ENCODE results near the gene LY9. TPM values are rescaled to one million over a fixed set of nuclear protein-coding genes. Genes with fewer than 3 reads are reported as not detected.

LY9 gene
- total RNA-seq, 3 donors from 2014 or later: 1.3 to 2.5 (median 2.3) TPM

GRCh38 chr1:160755911-160756848 lies 39.8 kb upstream of the LY9 start:
- TF ChIP-seq CTCF (IDR thresholded peaks at IDR 0.05): no peak
- ATAC-seq (peak; percentile 65), DNase-seq (no peak)
- H3K36me3 ChIP-seq (ENCODE audit: low read depth): no peaks in the 10 kb centered on the region
- no peaks in the 10 kb centered on the region for H3K9me3 ChIP-seq
- no peaks in the 10 kb centered on the region for H3K4me1 ChIP-seq (ENCODE audit: low read depth)
- no peak overlapping the region for H3K4me3 ChIP-seq
- intact Hi-C loops (cut with DNase I, micrococcal nuclease): no loop called here

- no peaks in the 10 kb centered on the region for H3K4me1 ChIP-seq (ENCODE audit: low read depth)
- H3K9me3 ChIP-seq: no peaks in the 10 kb centered on the region
- TF ChIP-seq CTCF (IDR thresholded peaks at IDR 0.05): no peak
- no peak for DNase-seq
- H3K4me3 ChIP-seq: no peak overlapping the region
- intact Hi-C loops (cut with DNase I, micrococcal nuclease): no loop called here
- no peaks in the 10 kb centered on the region for H3K36me3 ChIP-seq (ENCODE audit: low read depth)
- no peak for ATAC-seq
Observed at GRCh38 chr1:160756849-160757201, 39.1 kb upstream of the LY9 start.

GRCh38 chr1:160758521-160758920 lies 37.5 kb upstream of the LY9 start:
- Histone ChIP-seq H3K9me3 (no peaks in the 10 kb centered on the region), H3K4me3 (no peak overlapping the region), H3K36me3 (ENCODE audit: low read depth) (no peaks in the 10 kb centered on the region), H3K4me1 (ENCODE audit: low read depth) (no peaks in the 10 kb centered on the region)
- DNase-seq (no peak), ATAC-seq (no peak)
- no peak for TF ChIP-seq CTCF (IDR thresholded peaks at IDR 0.05)
- intact Hi-C loops (cut with DNase I, micrococcal nuclease): no loop called here

- no peak for ATAC-seq
- DNase-seq: no peak
- no peaks in the 10 kb centered on the region for H3K9me3 ChIP-seq
- intact Hi-C loops (cut with DNase I, micrococcal nuclease): no loop called here
- H3K4me1 ChIP-seq (ENCODE audit: low read depth): no peaks in the 10 kb centered on the region
- no peak overlapping the region for H3K4me3 ChIP-seq
- TF ChIP-seq CTCF (IDR thresholded peaks at IDR 0.05): no peak
- H3K36me3 ChIP-seq (ENCODE audit: low read depth): no peaks in the 10 kb centered on the region
Observed at GRCh38 chr1:160759740-160760139, 36.2 kb upstream of the LY9 start.

- H3K4me3 ChIP-seq: no peak overlapping the region
- ATAC-seq: no peak
- intact Hi-C loops (cut with DNase I, micrococcal nuclease): no loop called here
- no peaks in the 10 kb centered on the region for H3K36me3 ChIP-seq (ENCODE audit: low read depth)
- no peaks in the 10 kb centered on the region for H3K9me3 ChIP-seq
- no peaks in the 10 kb centered on the region for H3K4me1 ChIP-seq (ENCODE audit: low read depth)
- no peak for DNase-seq
- no peak for TF ChIP-seq CTCF (IDR thresholded peaks at IDR 0.05)
Observed at GRCh38 chr1:160761046-160761445, 34.9 kb upstream of the LY9 start.
